Ovary (tissue), 9 donors: Measurements from ENCODE around the gene ATP8B3. TPM values are rescaled to one million over a fixed set of nuclear protein-coding genes. Genes with fewer than 3 reads are reported as not detected.

Experiments
- DNase-seq, 5 donors: peaks; one replicate each; pipeline ENCODE4 v3.0.0-alpha.2; 2019 to 2020
- H3K27ac ChIP-seq, 2 donors: fragments of 200-600 bp; one replicate each; pipeline versions ENCODE4 v1.5.1 to v1.8.0; 2019 to 2022
- H3K27me3 ChIP-seq: fragments of 200-600 bp; one replicate; pipeline ENCODE4 v1.8.0; 2022
- H3K36me3 ChIP-seq: fragments of 200-600 bp; sonication (generic); one replicate; pipeline ENCODE4 v1.5.1; 2019
- H3K4me1 ChIP-seq: one replicate; pipeline ENCODE4 v1.8.1; 2013; ENCODE audit warnings: mild to moderate bottlenecking, moderate library complexity; ENCODE audit not compliant: insufficient read depth
- H3K4me3 ChIP-seq: fragments of 200-600 bp; sonication (generic); one replicate; pipeline ENCODE4 v1.5.1; 2017
- H3K9me3 ChIP-seq, 2 donors: fragments of 200-600 bp in 1 of 2; sonication (generic) in 1 of 2; one replicate each; pipeline versions ENCODE4 v1.5.1 to v1.8.1; 2013 to 2019; ENCODE audit warnings: mild to moderate bottlenecking in 1 of 2, moderate library complexity in 1 of 2
- CTCF ChIP-seq, 3 donors: fragments of 450-650 bp in 2 of 3; fragments of 200-600 bp in 1 of 3; IDR thresholded peaks; one replicate each; pipeline versions ENCODE4 v1.5.1 to v1.8.0; 2016 to 2022; ENCODE audit warnings: antibody characterized with exemption in 3 of 3, mild to moderate bottlenecking in 1 of 3
- EP300 ChIP-seq: sonication (generic); formaldehyde crosslinking; IDR thresholded peaks from one replicate; pipeline ENCODE4 v1.6.1; 2017; ENCODE audit warnings: antibody characterized with exemption
- POLR2A ChIP-seq: fragments of 450-650 bp; IDR thresholded peaks from one replicate; pipeline ENCODE4 v1.6.1; 2017; ENCODE audit warnings: antibody characterized with exemption, mild to moderate bottlenecking, moderate library complexity
- WGBS, 3 donors: extraction: QIAGEN DNeasy Blood & Tissue Kit in 1 of 3; methylation state at CpG; one replicate each; pipeline versions ENCODE4 v1.1.5 to v1.1.7; 2013 to 2017; 5-methylcytosine and 5-hydroxymethylcytosine counted together
- intact Hi-C, 4 donors: fragments of 100-400 bp; cut with DNase I; formaldehyde crosslinking; loops; one replicate each; pipeline versions ENCODE4 v1.11.0 to v1.15.1; 2022 to 2023
- polyA plus RNA-seq, 2 donors: library from polyadenylated mRNA; stranded (reverse); fragments of 200-250 nt in 1 of 2; fragments of 350-450 nt in 1 of 2; fragmentation: Illumina TruSeq in 1 of 2; extraction: RNeasy Lipid Tissue Mini Kit (QIAGEN cat#74804) in 1 of 2; gene quantifications; one replicate each; pipeline ENCODE4 v1.2.3, GENCODE V29; 2013 to 2014
- total RNA-seq, 7 donors: library from RNA; depleted of rRNA in 2 of 7; stranded (reverse); fragments of >200 nt in 2 of 7; fragmentation: NEBNext Ultra II Directional in 3 of 7; extraction: Animal tissue kit (Norgen Biotek cat#: 25700) in 3 of 7; gene quantifications; one replicate each; pipeline versions ENCODE4 v1.1.0 to v1.2.4, GENCODE V29; 2016 to 2023
- donor health status: DM: no; HTN: no; CAD: no; lungs with moderate emphysema.
- donor health status: DM: no; HTN: no; CAD: no.
- donor health status: Bipolar disorder and iron deficiency.
- donor health status: DM: yes; HTN: yes; CAD: no.
- donor health status: DM: no; HTN: no; CAD: no.
- donor health status: DM: yes; HTN: yes; CAD: no.

The ATP8B3 gene
- total and polyA plus RNA-seq, 9 donors: 0.72 to 3.2 (median 1.5) TPM

- H3K27me3 ChIP-seq: no peaks in the 10 kb centered on the region
- no peaks in the 10 kb centered on the region for H3K9me3 ChIP-seq
- peak in 2 of 5 donors; percentile 30 to 43 for DNase-seq
- no peaks in the 10 kb centered on the region for H3K36me3 ChIP-seq
- H3K4me1 ChIP-seq: peaks cover 5% of the 10 kb centered on the region
- WGBS, 3 donors: 60 to 70% (median 63%) methylated on average over 21 of the region's 21 CpGs
- H3K4me3 ChIP-seq: peak overlapping the region; percentile 46
- intact Hi-C loops: loop anchor here in 1 of 4 donors (10.0 kb wide), 1 partner anchor 269 kb away; no protein-coding TSS in a partner anchor
- peak overlapping the region in 1 of 2 donors; percentile 80 for H3K27ac ChIP-seq
- peak in 1 of 3 donors; percentile 34 for TF ChIP-seq CTCF (IDR thresholded peaks at IDR 0.05)
- no peak for TF ChIP-seq EP300
- TF ChIP-seq POLR2A: no peak
These were observed 1.4 kb upstream of the ATP8B3 start for GRCh38 chr19:1813192-1814182.

- Histone ChIP-seq H3K27me3 (no peaks in the 10 kb centered on the region), H3K36me3 (no peaks in the 10 kb centered on the region), H3K4me1 (peaks cover 5% of the 10 kb centered on the region), H3K4me3 (peak overlapping the region; percentile 46), H3K9me3 (no peaks in the 10 kb centered on the region), H3K27ac (peak overlapping the region; percentile 77 to 80)
- 0 to 1% (median 0%) methylated on average over 47 of the region's 47 CpGs for WGBS, 3 donors
- DNase-seq: peak; percentile 90 to 94 (median 91)
- TF ChIP-seq POLR2A (peak; percentile 28), CTCF (IDR thresholded peaks at IDR 0.05) (peak in 1 of 3 donors; percentile 36), EP300 (no peak)
- intact Hi-C loops: loop anchor here in 1 of 4 donors (10.0 kb wide), 1 partner anchor 268 kb away; no protein-coding TSS in a partner anchor
These were observed 533 bp upstream of the ATP8B3 start for GRCh38 chr19:1812426-1813191.

- peak; percentile 62 to 74 (median 74) for DNase-seq
- H3K4me3 ChIP-seq: no peak overlapping the region
- TF ChIP-seq EP300 (no peak), CTCF (IDR thresholded peaks at IDR 0.05) (no peak), POLR2A (no peak)
- intact Hi-C loops: loop anchor here in 1 of 4 donors (10.0 kb wide), 1 partner anchor 267 kb away; no protein-coding TSS in a partner anchor
- no peaks in the 10 kb centered on the region for H3K27me3 ChIP-seq
- H3K4me1 ChIP-seq: peaks cover 5% of the 10 kb centered on the region
- peak overlapping the region; percentile 47 to 77 for H3K27ac ChIP-seq
- 24 to 30% (median 29%) methylated on average over 13 of the region's 13 CpGs for WGBS, 3 donors
- no peaks in the 10 kb centered on the region for H3K9me3 ChIP-seq
- H3K36me3 ChIP-seq: no peaks in the 10 kb centered on the region
These were observed 593 bp downstream of the ATP8B3 start for GRCh38 chr19:1811472-1811894.
